DOHH2 (cell line): Measurements from ENCODE around the gene SEC24B.

Experiments used
- CTCF ChIP-seq: fragments of 200-600 bp; sonication (generic); IDR thresholded peaks from one replicate; pipeline ENCODE4 v1.5.1; 2014; ENCODE audit warnings: antibody characterized with exemption, mild to moderate bottlenecking, low read depth, low read length; ENCODE audit not compliant: poor library complexity, severe bottlenecking
- EZH2phosphoT487 ChIP-seq: fragments of 200-600 bp; sonication (generic); IDR thresholded peaks from 2 replicates; pipeline ENCODE4 v1.6.1; 2017; ENCODE audit warnings: borderline replicate concordance, mild to moderate bottlenecking, antibody characterized with exemption, low read length, moderate library complexity, mixed read lengths

- TF ChIP-seq CTCF (no peak), EZH2phosphoT487 (no peak)
Observed at GRCh38 chr4:109559625-109559982, 126.0 kb downstream of the SEC24B start.
